DMS53 treated with DMSO at 0.1 percent for 48 hours (cell line): ENCODE data around the gene SIGLEC8.
"Not testable (repeated sequence)": the region's sequence is repeated elsewhere in the genome, so short reads cannot be mapped to it uniquely, and the experiment has no call there.

Experiments used
- DNase-seq: peaks from one replicate; lab custom pipeline; 2025; ENCODE audit not compliant: unreplicated experiment; lab: John Stamatoyannopoulos, UW

SIGLEC8 gene

DNA sequence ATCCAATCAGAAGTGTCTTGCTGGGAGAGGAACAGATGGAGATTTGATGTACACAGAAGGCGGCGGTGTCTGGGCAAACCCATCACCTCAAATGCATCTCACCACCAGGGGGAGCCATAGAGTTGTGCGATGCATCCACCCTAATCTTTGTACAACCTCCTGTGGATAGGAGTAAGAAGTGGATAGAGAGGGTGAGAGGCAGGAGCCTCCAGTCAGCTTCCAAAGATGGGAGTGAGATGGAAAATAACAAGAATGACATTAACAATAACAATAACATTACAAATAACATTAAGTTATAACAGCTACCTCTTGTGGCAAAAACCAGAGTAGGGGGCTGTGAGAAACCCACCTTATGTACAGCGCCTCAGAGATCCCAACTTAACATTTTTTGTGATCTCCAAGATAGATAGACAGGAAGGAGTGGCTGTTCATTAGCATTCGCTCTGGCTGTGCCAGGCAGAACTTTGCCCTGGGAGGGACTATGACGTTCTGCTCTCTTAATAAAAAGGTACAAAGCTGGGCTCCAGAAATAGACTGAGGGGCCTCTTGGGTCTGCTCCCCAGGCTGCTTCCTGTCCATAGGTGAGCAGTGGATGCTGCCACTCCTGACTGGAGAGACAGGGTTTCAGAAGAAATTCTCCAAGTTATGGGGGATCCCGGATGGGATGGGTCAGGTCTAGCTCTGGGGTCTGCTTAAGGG, 14.9 kb upstream of the SIGLEC8 start:
- peak; percentile 18 for DNase-seq

DNA sequence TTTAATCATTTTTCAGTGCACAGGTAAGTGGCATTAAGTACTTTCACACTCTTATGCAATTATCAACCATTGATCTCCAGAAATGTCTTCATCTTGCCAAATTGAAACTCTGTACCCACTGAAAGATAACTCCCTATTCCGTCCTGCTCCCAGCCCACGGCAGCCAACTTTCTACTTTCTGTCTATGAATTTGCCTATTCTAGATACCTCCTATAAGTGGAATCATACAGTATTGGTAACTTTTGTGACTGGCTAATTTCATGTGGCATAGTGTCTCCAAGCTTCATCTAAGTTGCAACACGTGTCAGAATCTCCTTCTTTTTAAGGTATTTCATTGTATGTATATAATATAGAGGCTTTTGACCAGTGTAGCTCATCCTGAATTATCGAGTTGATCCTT, 14.4 kb upstream of the SIGLEC8 start:
- no peak for DNase-seq

DNA sequence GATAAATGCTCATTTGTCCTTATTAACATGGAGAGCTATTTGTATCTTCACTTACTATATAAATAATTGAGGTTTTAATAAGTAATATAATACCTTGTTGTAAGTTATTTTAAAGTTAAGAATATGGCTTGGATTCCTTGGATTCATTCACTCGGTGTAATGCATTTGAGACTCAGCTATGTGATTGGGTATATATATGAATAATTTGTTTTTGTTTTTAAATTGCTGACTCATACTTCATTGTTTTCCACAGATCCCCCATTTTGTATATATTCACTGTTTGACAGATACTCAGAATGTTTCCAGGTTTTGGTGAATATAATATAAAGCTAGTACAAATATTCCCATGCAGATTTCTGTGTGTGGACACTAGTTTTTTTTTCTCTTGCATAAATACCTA, 13.3 kb upstream of the SIGLEC8 start:
- no peak for DNase-seq

DNA sequence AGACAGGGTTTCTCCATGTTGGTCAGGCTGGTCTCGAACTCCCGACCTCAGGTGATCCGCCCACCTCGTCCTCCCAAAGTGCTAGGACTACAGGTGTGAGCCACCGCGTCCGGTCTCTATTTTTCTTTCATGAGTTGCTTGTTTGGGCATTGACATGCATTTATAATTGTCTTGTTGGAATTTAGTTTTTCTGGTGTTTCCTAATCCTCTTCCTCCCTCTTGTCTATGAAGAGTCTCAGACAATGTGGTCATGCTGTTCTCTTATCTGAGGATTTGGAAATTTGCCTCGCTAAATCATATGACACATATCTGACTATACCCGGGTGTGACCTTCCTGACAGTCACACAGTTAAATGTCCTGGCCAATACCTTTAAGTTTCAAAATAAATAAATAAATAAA, 12.7 kb upstream of the SIGLEC8 start:
- no peak for DNase-seq

DNA sequence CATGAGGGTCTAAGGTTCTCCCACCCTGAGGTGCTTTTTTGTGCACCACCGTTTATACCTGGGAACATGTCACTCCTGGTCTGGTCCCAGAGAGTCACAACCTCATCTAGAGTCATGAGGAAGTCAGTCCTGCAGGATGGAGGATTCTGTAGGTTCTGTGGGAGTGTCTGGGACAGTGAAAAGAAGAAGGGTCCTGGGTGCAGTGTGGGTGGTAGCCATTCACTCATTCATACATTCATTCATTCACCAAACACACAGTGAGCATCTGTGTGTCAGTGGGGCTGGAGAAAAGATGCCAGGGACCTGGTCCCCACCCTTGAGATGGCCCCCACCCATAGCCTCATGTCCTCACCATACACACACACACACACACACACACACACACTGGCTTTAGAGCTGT, 11.4 kb upstream of the SIGLEC8 start:
- no peak for DNase-seq

DNA sequence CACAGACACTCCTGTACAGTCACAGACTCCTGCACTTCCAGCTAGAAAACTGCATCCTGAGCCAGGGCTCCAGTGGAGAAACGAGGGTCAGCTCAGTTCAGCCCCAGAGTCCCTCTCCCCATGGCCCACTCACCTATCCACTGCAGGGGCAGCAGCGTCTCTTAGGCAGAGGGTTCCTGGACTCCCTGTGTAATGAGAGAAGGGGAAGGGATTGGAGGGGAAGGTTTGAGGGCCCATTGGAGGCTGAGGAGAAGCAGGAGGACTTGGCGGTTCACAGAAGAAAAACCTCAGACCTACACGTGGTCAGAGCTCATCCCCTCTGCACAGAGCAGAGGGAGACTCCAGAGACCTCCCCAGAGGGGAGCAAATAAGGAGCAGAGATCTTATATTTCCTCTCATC, 10.9 kb upstream of the SIGLEC8 start:
- no peak for DNase-seq

DNA sequence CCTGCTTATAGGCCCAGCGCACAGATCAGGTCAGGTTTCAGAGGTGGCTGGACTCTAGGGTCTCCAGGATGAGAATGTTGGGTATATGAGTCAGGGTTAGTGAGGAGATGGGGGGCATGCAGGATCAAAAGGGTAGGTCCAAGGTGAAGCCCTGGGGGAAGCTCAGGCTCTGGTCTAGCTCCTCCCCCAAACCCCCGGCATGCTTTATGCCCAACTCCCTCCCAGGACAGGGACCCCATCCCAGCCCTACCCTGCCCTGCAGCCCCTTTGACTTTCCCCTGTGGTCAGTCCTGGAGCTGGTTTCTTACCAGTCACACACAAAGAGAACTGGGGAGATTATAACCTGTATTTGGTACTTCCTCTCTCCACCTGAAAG, 10.3 kb upstream of the SIGLEC8 start:
- DNase-seq = no peak

DNA sequence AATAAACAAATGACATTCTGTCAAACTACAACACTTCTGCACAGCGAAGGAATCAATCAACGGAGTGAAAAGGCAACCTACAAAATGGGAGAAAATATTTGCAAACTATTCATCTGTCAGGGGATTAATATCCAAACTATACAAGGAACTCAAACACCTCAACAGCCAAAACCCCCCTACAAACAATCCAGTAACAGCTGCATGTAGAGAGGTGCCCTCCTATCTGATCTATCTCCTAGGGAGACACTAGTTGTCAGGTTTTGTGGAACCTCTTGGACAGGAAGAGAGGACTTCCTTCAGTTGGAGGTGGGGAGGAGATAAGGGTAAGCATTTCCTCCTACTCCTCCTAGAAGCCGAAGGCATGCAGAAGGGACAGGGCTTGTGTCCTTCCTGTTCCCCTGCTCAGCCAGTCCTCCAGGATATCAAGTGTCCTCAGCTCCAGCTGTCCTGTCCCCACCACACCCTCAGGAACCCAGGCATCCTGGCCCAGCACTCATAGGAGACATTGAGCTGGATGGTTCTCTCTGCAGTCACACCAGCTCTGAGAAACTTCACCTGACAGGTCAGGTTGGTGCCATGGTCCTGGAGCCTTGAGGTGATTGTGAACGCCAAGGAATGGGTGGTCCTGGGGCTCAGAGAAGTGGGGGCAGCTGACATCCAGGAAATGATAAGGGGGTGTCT, 9.8 kb upstream of the SIGLEC8 start:
- DNase-seq = no peak

DNA sequence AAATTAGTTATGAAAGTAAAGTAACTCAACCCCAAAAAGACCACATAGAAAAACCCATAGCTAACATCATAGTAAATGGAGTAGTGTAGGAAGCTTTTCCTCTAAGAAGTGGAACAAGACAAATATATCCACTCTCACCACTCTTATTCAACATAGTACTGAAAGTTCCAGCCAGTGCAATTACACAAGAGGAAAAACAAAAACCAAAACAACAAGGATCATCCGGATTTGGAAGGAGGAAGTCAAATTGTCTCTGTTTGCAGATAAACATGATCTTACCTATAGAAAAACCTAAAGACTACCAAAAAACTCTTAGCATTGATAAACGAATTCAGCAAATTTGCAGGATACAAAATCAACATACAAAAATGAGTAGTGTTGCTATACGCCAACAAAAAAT, 8.5 kb upstream of the SIGLEC8 start:
- DNase-seq = no peak

DNA sequence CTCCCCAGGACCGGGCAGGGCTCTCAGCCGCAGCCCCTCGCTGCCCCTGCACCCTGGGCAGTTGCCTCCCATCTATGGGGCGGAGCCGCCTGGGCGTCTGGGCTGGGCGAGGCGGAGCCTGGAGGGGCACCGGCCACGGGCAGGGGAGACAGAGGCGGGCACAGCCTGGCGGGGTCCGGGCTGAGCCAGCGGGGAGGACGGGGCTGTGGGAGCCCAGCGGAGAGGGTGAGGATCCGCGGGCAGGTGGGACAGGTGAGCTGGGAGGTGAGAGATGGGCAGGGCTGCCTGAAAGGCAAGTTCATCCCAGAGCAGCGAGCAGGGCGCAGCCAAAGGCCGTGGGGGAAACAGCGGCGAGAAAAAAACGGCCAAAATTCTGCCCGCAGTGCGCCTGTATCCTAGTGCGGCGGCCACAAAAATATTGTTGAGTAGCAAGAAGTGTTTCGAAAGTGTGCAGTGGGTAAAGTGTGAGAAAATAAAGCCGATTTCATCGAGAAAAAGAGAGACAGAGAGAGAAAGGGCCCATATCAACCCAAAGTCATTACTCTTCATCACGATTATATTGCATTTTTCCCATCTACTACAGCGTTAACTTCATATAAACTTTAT, 5.8 kb upstream of the SIGLEC8 start:
- DNase-seq = not testable (repeated sequence)

DNA sequence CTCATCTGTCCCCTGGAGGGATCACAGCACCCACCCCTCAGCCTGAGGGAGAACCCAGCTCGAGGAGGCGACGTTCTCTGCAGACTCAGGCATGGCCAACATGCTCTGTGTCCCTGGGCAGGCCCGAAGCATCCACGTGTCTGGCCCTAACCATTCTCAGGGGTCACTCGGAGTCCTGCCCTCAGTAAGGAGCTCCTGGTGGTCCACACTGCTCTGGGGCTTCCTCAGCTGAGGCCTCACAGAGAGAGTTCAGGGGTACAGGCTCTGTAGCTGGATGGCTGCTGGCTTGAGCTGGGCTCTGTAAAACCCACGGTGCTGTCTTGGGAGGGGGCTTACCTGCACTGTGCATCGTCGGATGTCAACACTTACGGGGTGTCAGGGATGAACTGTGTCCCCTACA, 4.4 kb upstream of the SIGLEC8 start:
- no peak for DNase-seq

DNA sequence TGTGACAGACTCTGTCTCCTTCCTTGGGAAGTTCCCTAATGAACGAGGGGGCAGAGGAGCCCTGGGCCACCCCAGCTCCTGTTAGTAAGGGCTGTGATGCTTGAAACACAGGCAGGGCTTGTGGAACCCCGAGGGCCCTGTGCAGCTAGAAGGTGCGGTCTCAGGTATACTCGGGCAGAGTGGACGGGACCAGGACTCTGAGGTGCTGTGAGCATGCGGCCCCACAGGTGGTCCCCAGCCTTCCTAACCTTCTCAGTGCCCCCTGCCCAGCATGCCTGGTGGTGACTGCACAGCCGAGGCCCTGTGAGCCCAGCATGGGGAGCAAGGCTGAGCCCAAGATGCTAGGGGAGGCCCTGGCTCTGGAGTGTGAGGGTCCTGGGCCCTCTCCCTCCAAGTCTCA, 4.0 kb upstream of the SIGLEC8 start:
- DNase-seq = no peak

DNA sequence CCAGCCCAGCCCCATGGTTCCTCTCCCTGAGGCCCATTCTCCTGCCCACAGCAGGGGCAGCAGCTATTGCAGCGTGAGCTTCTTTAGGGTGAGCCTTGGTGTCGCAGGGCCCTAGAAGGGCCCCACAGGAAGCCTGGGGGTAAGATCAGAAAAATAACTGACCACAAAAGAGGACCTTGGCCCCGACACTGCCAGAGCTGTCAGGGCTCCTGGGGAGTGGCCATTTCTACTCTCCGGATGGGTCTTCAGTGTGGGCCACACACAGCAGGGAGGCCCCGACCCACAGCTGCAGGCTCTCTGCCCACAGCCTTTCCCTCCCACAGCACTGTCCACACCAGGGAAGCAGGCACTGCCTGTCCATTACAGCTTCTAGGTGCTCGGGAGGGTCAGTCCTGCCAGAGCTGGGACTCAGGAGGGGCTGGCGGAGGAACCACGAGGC, 3.5 kb upstream of the SIGLEC8 start:
- no peak for DNase-seq

DNA sequence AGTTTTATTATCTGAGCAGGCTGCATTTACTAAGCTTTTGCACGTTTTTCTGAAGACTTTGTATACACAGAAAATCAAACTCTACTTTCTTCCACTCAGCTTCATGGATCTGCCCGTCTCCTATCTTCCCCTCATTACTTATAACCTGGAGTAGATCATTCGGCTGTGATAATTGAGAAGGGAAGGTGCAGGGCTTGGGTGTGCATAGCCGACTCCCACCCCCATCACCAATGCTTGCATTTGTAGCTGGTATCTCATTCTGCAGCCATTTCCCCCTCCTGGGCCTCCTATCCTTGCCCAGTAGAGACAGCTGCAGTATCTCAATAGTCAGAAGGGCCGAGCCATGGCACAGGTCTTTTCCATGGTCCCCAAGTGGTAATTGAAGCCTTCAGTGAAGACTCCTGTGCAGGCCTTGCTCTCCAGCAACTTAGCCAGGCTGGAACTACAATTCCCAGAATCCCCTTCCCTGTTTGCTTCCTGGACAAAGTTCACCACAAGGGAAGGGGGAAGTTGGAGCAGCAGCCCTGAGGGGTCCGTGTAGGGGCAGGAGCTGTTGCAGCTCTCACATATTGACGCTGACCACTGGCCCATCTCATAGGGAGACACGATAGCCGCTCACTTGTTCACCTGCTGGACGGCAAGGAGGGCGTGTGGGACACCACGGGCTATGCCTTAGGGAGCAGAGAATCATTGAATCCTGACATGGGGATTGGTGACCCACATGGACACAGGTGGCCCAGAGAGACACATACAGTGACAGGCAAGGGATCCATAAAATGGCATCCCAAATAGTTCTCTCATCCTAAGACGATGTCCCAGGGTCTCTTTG, 2.1 kb upstream of the SIGLEC8 start:
- no peak for DNase-seq

DNA sequence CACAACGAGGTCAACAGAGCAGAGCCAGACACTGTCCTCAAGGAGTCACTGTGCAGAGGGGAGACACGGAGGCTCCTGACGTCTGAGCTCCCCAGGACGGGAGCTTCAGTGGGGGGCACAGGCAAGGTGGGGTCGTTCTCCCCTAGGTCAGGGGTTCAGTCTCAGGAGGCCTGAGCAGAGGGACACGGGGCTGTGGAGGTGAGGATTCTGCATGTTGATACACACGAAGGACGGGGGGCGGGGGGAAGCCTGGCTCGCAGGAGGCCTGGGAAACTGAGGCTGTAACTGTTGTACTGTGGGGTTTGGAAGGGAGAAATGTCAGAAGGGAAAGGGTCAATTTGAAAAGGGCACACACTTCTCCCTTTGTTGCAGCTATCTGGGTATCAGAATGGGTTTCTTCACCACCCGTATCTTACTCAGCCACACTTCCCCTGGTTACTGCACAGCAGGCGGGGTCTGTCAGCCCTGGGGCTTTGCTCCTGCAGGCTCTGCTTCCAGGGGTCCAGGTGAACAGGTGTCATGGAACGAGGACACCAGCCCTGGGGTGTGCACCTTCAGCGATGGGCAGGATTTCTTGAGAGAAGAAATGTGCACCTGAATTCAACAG, 748 bp upstream of the SIGLEC8 start:
- DNase-seq = no peak

DNA sequence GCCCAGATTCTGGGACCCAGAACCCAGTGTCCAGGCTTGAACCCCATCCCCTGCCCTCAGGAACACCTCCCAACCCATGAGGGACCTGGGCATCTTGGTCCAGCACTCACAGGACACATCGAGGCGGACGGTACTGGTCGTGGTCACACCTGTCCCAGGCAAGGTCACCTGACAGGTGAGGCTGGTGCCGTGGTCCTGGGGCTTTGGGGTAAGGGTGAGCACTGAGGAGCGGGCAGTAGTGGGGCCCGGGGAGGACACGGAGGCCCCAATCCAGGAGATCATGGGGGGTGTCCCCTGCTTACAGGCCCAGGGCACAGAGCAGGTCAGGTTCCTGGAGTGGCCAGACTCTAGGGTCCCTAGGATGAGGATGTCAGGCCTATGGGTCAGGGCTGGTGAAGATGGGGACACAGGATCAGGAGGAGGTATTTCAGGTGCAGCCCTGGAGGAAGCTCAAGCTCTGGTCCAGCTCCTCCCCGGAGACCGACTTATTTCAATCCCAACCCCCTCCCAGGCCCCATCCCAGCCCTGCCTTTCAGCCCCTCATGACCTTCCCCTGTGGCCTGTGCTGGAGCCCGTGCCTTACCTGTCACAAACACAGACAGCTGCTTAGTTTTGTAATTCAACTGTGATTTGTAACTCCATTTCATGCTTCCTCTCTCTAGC, 772 bp downstream of the SIGLEC8 start:
- DNase-seq = no peak

DNA sequence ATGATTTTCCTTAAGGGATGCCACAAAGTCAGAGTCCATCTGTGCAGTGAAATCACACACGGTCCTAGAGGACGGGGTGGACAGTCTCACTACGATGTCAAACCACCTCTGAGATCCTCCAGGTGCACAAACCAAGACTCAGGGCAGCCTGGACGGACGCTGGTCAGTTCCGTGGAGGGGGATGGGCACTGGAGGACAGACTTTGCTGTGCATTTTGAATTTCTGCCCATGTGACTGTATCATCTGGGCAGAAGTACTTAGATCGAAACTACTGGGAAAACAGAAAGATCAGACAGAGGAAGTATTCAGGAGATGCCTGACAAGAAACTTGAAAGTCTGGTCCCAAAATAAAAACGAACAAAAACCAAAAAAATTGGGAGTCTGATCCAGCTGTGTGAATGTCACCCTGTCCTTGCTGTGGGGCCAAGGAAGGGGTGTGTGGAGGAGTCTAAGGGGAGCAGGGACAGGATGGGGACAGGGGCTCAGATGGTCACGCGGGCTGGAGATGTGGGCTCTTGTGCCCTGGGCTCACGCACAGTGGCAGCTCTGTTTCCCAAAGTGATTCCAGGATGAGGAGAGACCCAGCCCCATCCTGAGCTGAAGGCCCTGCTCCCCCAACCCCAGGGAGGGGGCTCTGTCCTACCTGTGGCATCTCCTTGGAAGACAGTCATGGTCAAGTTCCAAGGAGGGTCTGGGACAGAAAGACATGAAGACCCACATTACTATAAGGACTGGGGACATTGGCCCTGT, 1.5 kb downstream of the SIGLEC8 start:
- no peak for DNase-seq

DNA sequence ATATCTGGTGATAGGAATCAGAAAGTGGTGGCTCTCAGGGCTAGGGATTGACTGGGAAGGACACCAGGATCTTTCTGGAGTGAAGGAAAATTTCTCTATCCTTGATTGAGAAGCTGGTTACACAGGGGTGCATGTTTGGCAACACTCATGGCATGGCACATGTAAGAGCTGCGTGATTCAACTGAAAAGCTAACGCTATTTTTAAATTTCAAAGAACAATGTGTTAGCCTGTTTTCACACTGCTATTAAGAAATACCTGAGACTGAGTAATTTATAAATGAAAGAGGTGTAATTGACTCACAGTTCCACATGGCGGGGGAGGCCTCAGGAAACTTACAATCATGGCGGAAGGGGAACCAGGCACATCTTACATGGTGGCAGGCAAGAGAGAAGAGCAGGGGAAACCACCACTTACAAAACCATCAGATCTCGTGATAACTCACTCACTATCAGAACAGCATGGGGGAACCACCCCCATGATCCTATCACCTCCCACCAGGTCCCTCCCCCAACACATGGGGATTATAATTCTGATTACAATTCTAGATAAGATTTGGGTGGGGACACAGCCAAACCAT, 7.4 kb downstream of the SIGLEC8 start:
- DNase-seq = no peak

DNA sequence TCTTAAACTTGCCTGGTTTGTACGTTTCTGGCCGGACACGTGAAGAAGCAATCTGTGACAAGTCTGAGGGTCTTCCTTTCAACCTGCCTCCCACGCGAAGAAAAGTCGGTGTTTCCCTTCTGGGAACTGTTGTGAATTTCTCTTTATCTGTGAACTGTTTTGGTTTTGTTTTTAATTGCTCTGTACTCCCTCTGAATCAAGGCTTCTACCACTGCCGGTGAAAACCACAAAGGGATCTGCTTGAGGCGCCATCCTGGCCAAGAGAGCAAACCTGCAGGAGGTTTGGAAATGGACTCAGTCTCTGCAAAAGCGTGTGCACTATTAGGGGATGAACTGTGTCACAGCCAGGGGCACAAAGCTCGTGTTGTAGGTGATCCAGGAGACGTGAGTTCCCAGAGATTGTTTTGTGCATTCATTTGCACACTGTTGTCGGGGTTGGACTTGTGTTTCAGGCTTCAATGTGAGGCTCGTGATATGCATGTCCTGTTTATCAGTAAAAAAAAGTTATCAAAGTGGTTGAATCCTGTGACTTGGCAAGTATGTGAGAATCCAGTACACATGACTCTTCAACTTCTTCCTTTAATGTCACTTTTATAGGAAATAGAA, 9.7 kb downstream of the SIGLEC8 start:
- no peak for DNase-seq
